GM21367 (cell line): ENCODE data around the gene PPIL6.
"Not testable (repeated sequence)": the region's sequence is repeated elsewhere in the genome, so short reads cannot be mapped to it uniquely, and the experiment has no call there.

Experiments
- ATAC-seq: cut with Tn5 transposase; IDR thresholded peaks from one replicate; pipeline ENCODE4 v1.9.1; 2021; ENCODE audit not compliant: unreplicated experiment

The PPIL6 gene

GRCh38 chr6:109467696-109468095, 27.3 kb upstream of the PPIL6 start:
- ATAC-seq = no peak

- ATAC-seq = no peak
Observed at GRCh38 chr6:109466212-109466923, 25.9 kb upstream of the PPIL6 start.

DNA sequence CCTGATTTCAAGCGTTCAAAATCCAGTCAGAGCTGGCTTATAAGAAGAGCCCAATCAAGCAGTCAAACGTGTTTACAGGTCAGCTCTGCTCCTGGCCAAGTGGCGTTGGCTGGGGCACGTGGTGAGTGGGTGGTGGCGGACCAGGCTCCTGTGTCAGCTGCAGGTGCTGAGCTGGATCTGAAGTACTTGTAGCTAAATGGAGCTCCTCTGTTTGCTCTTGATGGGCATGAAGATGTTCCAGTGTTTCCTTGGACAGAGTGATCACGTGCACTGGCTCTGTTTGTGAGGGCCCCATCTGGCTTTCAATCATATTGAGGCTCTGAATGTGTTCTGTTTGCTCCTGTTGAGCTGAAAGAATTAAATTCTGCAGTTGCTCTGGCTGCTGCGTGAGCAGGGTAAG, 25.3 kb upstream of the PPIL6 start:
- ATAC-seq = no peak

- ATAC-seq = no peak
Observed at GRCh38 chr6:109461733-109462526, 21.5 kb upstream of the PPIL6 start.

- not testable (repeated sequence) for ATAC-seq
Observed at GRCh38 chr6:109461205-109461604, 20.8 kb upstream of the PPIL6 start.

- no peak for ATAC-seq
Observed at GRCh38 chr6:109460161-109460829, 19.9 kb upstream of the PPIL6 start.

DNA sequence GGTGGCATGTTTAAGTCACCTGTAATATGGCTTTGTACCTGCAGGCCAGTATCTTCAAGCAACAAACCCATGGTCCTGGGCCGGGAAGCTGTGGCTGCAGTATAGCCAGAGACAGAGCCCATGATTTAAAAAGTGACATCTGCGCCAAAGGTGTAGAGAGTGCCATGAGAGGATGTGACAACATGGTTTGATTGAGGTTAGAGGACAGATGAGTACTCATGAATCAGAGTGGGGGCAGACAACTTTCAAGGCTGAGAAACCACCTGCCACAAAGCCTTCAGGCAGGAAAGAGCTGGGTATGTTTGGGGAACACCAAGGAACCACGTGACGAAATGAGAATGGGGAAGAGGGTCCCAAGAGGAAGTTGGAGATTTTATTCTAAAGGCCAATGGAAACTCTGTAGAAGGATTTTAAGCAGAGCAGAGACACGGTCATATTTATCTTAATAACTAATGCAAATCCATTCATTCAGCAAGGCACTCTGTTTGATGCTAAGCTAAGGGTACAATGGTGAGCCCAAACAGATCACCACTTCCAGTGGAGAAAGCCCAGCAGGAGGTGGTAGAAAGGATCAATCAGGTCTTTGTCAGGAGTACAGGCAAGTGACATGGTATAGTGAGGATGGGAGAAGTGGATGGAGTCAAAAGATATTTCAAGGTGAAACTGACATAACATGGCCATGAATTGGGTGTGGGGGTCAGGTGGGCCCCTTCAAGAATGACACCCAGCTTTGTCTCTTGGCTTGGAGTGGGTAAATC, 18.5 kb upstream of the PPIL6 start:
- ATAC-seq = no peak

GRCh38 chr6:109457562-109457996, 17.2 kb upstream of the PPIL6 start:
- no peak for ATAC-seq

DNA sequence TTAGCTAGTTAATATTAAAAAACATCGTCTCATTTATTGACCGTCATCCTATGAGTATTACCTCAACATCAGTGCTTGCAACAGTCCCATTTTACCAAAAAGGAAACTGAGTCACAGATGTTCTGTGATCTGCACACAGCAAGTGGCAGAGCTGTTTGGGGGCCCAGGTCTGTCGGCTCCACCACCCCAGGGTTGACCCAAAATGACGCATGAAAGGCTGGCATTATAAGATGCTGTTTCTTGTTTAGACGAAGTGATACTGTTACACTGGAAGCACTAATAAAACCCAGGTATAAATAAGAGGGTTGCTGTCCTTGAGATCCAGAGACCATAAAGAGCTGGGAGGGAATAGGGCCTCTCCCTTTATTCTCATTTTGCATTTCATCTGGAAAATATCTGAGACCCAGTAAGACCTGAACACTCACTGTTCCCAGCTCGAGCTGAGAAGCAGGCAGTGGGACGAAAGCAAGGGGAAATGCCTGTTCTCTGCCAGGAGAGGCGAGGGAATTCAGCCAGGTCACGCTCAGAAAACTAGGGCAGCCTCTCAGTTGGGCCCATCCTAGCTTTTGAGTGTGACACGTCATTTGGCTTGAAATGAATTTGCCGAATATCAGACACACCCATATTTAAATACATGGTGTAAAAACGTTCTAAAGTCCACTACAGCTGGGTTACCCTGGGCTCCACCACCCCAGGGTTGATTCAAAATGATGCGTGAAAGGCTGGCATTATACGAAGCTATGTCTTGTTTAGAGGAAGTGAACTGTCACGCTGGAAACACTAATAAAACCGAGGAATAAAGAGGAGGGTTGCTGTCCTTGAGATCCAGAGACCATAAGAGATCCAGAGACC, 16.5 kb upstream of the PPIL6 start:
- ATAC-seq = no peak

DNA sequence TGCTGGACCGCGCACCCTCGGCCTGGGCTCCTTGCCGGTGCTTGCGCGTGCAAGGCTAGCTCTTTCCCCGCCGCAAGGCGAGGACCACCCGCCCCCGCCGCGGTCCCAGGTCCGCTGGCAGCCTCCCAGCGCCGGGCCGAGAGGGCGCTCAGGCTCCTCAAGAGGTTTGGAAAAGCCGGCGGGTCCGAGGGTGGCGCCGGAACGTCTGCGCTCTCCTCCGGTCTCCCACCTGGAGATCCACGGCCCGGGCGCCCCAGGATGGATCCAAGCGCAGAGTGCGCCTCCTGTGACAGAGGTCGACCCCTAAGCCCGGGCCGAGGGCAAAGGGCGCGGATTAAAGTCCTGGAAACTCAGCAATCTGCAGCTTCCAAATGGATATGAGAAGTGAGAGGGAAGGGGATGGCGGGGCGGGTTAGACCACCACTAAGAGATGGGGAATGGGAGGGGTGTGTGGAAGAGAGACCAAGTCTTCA, 15.7 kb upstream of the PPIL6 start:
- peak; percentile 1 for ATAC-seq

- ATAC-seq = peak; percentile 37
Observed at GRCh38 chr6:109455437-109456110, 15.1 kb upstream of the PPIL6 start, which contains the start of gene MICAL1. TSS of gene MICAL1 (minus strand) at chr6:109455772. CDS start at chr6:109454196, 1,576 bp downstream.

DNA sequence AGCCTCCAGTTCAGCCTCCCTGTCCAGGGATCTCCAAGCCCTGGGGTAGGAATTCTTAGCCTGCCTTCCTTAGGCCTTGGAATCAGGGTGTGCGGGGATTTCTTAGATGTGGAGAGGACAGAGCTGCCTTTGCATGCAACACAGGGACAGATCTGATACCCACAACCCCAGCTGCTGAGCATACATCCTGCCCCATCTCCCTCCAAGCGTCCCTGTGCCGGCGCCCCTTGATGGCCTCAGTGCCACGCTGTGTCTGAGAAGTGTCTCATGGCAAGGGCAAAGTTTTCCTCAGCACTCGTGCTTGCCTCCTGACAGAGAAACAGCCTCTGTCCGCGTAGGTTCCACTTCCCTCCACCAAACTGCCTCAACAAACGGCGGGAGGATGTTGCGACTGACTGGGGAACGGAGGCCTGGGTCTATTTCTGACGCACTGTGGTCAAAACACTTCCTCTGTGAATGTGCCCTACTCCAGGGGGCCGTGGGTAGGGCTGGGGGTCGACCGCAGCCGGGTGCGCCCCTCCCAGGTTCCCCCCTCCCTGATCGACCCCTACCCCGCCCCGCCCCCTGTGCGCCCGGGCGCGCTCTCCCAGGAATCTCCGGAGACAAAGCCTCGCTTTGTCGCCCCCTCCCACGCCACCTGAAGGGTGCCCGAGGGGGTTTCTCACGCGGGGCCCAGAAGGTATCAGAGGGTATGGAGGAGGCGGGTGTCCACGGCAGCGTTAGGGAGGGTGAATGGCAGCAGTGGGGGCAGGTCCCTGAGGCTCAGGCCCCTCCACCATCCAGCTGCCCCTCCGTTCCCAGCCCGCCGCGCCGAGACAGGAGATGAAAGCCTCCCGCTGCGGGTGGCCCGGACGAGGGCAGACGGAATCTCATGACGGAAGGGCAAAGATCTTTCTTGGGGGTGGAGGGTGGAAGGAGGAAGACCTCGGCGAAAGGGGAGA, 14.3 kb upstream of the PPIL6 start:
- peak; percentile 33 for ATAC-seq

- ATAC-seq = no peak
Observed at GRCh38 chr6:109453594-109454495, 13.4 kb upstream of the PPIL6 start.

- ATAC-seq = no peak
Observed at GRCh38 chr6:109453156-109453555, 12.7 kb upstream of the PPIL6 start.

- no peak for ATAC-seq
Observed at GRCh38 chr6:109452181-109452580, 11.8 kb upstream of the PPIL6 start.

DNA sequence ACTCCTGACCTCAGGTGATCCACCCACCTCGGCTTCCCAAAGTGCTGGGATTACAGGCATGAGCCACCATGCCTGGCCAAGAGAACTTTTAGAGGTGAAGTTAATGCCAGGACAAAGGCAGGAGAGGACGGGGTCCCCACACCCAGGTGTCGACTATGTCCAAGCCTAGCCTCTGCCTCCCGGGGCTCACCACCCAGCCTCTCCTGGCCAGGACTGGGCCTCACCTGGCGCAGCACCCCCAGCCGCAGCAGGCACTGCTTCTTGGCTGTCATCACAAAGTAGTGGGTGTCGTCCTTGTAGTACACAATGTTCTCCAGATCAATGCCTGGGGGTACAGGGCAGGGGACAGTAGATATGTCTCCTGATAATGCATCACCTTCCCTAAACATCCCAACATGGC, 10.9 kb upstream of the PPIL6 start:
- no peak for ATAC-seq

DNA sequence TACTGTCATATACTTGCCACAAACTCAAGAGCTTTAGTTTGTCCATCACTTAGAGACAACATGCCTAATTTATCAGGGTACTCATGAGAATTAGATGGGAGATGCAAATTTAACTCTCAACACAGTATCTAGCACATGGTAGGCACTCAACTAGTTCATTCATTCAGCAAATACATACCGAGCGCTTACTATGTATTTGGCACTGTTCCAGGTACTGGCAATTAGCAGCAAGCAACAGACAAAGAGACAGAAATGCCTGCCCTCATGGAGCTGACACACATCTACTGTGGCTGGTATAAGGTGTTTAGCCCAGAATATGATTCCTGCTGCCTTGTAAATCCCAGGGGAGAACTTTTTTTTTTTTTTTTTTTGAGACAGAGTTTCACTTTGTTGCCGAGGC, 10.4 kb upstream of the PPIL6 start:
- ATAC-seq = no peak
